ENCODE measurements around the gene ACSL6.

Gene ACSL6

DNA sequence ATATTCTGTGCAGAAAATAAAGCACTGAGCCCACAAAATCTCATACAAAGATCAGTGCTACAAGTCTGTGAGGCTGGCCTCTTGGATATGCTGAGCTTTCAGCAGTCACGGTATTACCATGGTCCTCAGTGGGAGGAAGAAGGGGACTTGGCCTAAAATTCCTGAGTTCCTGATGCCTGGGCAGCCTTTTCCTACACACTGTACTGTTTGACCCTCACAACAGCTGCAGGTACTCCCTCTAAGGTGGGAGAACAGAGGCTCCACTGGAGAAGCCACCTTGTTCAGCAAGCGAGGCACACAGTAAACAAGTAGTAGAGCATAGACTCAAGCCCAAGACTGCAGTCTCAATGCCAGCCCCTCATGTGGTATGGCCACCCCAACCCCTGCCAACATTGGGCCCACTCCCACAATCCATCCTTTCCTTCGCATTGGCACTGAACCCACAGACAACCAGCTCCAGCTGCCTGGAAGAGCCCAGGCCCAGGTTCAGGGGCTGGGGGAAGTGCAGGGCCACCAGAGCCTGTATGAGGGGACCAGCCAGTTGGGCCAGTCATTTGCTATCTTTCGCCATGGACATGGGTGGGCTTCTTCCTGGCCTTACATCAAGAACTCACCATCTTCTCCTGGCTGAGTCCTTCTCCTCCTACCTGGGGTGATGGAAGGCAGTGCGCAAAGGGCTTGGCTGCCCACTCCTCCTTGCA is 14.3 kb downstream of the ACSL6 start:
- no peak overlapping the region for H3K4me3 ChIP-seq (ENCODE audit: control insufficient read depth, low read depth, low read length)
- TF ChIP-seq, protein P1, sequence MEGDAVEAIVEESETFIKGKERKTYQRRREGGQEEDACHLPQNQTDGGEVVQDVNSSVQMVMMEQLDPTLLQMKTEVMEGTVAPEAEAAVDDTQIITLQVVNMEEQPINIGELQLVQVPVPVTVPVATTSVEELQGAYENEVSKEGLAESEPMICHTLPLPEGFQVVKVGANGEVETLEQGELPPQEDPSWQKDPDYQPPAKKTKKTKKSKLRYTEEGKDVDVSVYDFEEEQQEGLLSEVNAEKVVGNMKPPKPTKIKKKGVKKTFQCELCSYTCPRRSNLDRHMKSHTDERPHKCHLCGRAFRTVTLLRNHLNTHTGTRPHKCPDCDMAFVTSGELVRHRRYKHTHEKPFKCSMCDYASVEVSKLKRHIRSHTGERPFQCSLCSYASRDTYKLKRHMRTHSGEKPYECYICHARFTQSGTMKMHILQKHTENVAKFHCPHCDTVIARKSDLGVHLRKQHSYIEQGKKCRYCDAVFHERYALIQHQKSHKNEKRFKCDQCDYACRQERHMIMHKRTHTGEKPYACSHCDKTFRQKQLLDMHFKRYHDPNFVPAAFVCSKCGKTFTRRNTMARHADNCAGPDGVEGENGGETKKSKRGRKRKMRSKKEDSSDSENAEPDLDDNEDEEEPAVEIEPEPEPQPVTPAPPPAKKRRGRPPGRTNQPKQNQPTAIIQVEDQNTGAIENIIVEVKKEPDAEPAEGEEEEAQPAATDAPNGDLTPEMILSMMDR (IDR thresholded peaks at IDR 0.05; ENCODE audit: control insufficient read depth, insufficient read depth, low read depth, low read length, missing control alignments), result no peak
- DNase-seq (ENCODE audit: low read depth), result no peak

DNA sequence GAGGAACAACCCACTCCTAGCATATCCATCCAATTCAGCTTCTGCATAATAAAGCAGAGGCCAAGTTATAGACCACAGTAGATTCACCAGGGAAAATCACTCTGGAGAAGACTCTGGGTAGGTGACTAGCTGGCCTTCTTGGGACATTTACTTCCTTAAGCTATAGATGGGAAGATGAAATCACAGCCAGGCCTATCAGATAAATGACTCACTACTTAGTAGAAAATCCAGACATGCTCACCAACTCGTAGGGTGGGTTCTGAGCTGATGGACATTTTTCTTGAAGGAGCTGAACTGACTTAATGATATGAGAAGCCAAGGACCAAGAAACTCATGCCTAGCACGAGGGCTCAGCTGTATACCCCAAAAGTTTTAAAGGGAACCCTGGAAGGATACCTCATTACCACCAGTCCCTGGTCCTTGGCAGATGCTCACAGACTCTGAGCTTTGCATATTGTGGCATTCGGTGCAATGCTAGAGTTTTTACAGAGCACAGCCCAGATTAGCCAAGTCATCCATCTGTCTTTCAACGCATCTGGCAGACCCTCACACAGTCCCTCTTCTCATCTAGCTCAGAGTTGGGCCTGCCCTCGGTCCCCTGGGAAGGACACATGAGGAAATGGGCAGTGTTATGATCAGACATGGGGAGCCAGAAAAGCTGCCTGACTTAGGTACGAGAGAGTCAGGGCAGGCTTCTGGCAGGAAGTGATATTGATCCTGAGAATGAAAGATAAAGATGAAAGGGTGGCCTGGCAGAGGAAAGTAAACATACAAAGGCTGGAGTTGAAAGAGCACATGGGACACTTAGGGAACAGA is 15.0 kb downstream of the ACSL6 start:
- TF ChIP-seq, protein P1 (IDR thresholded peaks at IDR 0.05; ENCODE audit: control insufficient read depth, insufficient read depth, low read depth, low read length, missing control alignments), result no peak
- no peak for DNase-seq (ENCODE audit: low read depth)
- no peak overlapping the region for H3K4me3 ChIP-seq (ENCODE audit: control insufficient read depth, low read depth, low read length)

DNA sequence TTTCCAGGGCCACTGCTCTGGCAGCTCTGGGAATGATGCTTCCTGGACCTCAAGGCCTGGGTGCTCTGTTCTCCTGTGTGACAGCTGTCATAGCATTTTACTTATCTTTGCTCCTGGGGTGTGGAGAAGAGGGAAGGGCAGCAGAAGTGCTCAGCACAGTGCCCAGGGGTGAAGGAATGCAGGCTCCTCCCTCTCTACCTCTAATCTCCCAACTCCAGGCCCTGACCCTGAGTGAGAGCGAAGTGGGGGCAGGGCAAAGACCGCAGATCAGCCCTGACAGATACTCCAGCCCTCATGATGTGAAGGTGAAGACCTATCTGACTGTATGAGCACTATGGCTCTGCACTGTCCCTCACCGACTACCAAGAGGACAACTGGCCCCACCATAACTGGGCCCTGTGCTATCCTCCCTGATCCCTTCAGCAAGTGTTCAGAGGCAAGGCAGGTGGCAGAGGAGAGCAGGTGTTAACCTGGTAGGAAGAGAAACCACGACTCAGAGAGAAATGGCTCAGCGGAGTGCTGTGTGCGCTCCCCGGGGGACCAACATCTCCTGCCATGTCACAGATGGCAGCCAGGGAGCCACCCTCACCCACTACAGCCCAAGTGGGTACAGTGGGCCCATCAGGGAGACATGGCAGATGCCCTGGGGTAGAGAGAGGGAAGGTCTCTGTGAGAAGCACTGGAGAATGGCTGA is 16.8 kb downstream of the ACSL6 start:
- no peak for DNase-seq (ENCODE audit: low read depth)
- H3K4me3 ChIP-seq (ENCODE audit: control insufficient read depth, low read depth, low read length), result no peak overlapping the region
- TF ChIP-seq, protein P1 (IDR thresholded peaks at IDR 0.05; ENCODE audit: control insufficient read depth, insufficient read depth, low read depth, low read length, missing control alignments), result no peak

DNA sequence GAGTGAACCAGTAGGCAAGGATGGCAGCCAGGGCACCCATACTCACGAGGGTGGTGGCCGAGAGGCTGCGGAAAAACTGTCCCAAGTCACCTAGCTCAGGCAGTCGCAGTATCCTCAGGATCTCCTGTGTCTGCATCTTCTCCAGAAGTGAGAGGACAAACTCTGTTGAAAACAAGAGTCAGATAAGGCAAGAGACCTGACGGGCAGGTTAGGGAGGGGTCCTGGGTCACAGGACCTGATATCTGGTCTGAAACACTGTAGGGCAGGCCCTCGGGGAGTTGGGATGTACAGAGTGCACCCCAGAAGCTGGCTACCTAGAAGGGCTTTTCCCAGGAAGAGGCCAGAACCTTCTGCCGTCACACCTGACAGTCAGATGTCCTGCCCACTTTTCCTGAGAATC is 17.4 kb downstream of the ACSL6 start:
- H3K4me3 ChIP-seq (ENCODE audit: control insufficient read depth, low read depth, low read length), result no peak overlapping the region
- TF ChIP-seq, protein P1 (IDR thresholded peaks at IDR 0.05; ENCODE audit: control insufficient read depth, insufficient read depth, low read depth, low read length, missing control alignments), result no peak
- DNase-seq (ENCODE audit: low read depth), result no peak

DNA sequence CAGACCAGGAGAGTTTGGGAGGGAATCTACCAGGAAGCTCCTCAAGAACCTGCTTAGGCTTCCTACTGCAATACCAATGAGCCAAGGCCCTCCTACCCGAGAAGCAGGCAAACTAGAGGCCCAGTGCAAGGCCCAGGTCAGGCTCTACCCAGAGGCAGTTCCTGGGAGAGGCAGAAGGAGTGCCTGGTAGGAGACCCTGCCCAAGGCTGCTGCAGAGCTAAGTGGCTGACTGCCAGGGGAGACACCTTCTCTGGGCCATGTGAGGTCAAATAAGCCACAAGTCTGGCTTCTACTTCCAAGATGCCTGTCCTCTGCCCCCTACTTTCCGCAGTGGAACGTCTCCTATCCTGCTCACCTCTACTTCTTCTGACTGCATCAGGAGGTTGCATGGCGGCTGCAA is 17.8 kb downstream of the ACSL6 start:
- no peak for DNase-seq (ENCODE audit: low read depth)
- H3K4me3 ChIP-seq (ENCODE audit: control insufficient read depth, low read depth, low read length), result no peak overlapping the region
- TF ChIP-seq, protein P1 (IDR thresholded peaks at IDR 0.05; ENCODE audit: control insufficient read depth, insufficient read depth, low read depth, low read length, missing control alignments), result no peak

DNA sequence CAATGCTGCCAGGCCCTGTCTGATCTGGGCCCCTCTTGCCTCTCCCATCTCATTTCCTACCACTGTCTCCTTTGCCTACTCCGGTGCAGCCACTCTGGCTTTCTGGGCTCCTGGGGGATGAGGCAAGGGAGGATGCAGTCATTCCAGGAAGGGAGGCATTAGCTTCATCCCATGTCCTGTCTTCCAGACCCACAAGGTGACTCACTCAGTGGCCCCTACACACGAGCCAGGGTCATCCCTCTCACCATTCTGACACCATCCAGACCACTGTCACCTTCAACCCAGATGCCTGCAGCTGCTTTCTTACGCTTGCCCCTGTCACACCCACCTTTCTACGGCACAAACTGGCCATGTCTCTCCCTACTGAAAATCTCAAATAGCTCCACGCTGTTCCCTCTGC is 19.1 kb downstream of the ACSL6 start:
- TF ChIP-seq, protein P1 (IDR thresholded peaks at IDR 0.05; ENCODE audit: control insufficient read depth, insufficient read depth, low read depth, low read length, missing control alignments), result no peak
- H3K4me3 ChIP-seq (ENCODE audit: control insufficient read depth, low read depth, low read length), result no peak overlapping the region
- no peak for DNase-seq (ENCODE audit: low read depth)
